Cardiac muscle cell (in vitro differentiated cells and primary cell): ENCODE results near the gene THRSP. TPM values are rescaled to one million over a fixed set of nuclear protein-coding genes. Genes with fewer than 3 reads are reported as not detected.
A peak's percentile ranks its signal among the peaks of the same experiment; 100 is the strongest.

Experiments
- DNase-seq, 2 donors: peaks; one replicate each; pipeline versions ENCODE4 v3.0.0 to v3.0.0-alpha.2; 2010 to 2017; ENCODE audit warnings: low read depth in 1 of 2, low spot score in 1 of 2
- H3K27ac ChIP-seq: fragments of 200-600 bp; sonication (generic); 2 replicates; pipeline ENCODE4 v1.5.1; 2016
- H3K27me3 ChIP-seq: fragments of 200-600 bp; sonication (generic); 2 replicates; pipeline ENCODE4 v1.6.0; 2016; ENCODE audit warnings: control low read depth
- H3K36me3 ChIP-seq: fragments of 200-600 bp; sonication (generic); 2 replicates; pipeline ENCODE4 v1.5.1; 2016; ENCODE audit warnings: control low read depth
- H3K4me1 ChIP-seq: fragments of 200-600 bp; sonication (generic); 2 replicates; pipeline ENCODE4 v1.8.1; 2017; ENCODE audit warnings: low read depth, mild to moderate bottlenecking, mixed run types
- H3K4me3 ChIP-seq: fragments of 200-600 bp; sonication (generic); 2 replicates; pipeline ENCODE4 v1.5.1; 2016; ENCODE audit warnings: mild to moderate bottlenecking
- H3K9me3 ChIP-seq: fragments of 200-600 bp; sonication (generic); 2 replicates; pipeline ENCODE4 v1.5.1; 2017; ENCODE audit warnings: low read depth, mild to moderate bottlenecking, control low read depth
- polyA plus RNA-seq: library from polyadenylated mRNA; unstranded; fragments of >200 nt; fragmentation: Nextera tagmentation; extraction: Ambion mirVana; gene quantifications from 2 replicates; pipeline ENCODE4 v1.2.1, GENCODE V29; 2016
- total RNA-seq: library from RNA; depleted of rRNA; stranded (reverse); fragments of >200 nt; gene quantifications from 2 replicates; pipeline ENCODE4 v1.2.3, GENCODE V29; 2016
- TF ChIP-seq, protein P1 (sequence below): IDR thresholded peaks from 2 replicates; pipeline ENCODE4 v1.5.1; 2012; ENCODE audit warnings: low read depth, mild to moderate bottlenecking, low read length

THRSP gene
- total and polyA plus RNA-seq, 2 experiments from 2014 or later: not detected

GRCh38 chr11:78061921-78062311 is 1.7 kb upstream of the THRSP start:
- H3K4me1 ChIP-seq: no peaks in the 10 kb centered on the region
- no peak overlapping the region for H3K27ac ChIP-seq
- no peaks in the 10 kb centered on the region for H3K27me3 ChIP-seq
- H3K36me3 ChIP-seq: no peaks in the 10 kb centered on the region
- H3K9me3 ChIP-seq: no peaks in the 10 kb centered on the region
- peak; percentile 10 to 56 for DNase-seq
- TF ChIP-seq, protein P1, sequence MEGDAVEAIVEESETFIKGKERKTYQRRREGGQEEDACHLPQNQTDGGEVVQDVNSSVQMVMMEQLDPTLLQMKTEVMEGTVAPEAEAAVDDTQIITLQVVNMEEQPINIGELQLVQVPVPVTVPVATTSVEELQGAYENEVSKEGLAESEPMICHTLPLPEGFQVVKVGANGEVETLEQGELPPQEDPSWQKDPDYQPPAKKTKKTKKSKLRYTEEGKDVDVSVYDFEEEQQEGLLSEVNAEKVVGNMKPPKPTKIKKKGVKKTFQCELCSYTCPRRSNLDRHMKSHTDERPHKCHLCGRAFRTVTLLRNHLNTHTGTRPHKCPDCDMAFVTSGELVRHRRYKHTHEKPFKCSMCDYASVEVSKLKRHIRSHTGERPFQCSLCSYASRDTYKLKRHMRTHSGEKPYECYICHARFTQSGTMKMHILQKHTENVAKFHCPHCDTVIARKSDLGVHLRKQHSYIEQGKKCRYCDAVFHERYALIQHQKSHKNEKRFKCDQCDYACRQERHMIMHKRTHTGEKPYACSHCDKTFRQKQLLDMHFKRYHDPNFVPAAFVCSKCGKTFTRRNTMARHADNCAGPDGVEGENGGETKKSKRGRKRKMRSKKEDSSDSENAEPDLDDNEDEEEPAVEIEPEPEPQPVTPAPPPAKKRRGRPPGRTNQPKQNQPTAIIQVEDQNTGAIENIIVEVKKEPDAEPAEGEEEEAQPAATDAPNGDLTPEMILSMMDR: no peak
- H3K4me3 ChIP-seq: no peak overlapping the region

DNA sequence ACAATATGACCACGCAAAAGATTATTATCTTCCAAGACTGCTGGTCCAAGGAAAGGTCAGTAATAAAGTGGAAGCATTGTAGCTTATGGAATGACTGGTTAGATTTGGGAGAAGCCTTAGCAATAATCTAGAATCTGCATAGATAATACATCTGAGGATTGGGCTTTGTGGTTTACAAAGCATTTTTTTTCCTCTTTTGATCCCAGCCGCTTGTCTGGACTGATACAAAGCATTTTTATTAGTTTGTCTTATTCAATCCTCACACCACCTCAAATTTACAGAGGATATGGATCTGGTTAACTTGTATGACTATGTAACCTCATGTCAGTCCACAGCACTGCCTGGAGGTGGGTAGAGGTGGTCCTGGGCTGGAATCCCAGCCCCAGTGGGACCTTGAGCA is 990 bp upstream of the THRSP start:
- Histone ChIP-seq H3K9me3 (no peaks in the 10 kb centered on the region), H3K27me3 (no peaks in the 10 kb centered on the region), H3K36me3 (no peaks in the 10 kb centered on the region), H3K4me3 (no peak overlapping the region), H3K27ac (no peak overlapping the region), H3K4me1 (no peaks in the 10 kb centered on the region)
- TF ChIP-seq, protein P1: no peak
- no peak for DNase-seq

DNA sequence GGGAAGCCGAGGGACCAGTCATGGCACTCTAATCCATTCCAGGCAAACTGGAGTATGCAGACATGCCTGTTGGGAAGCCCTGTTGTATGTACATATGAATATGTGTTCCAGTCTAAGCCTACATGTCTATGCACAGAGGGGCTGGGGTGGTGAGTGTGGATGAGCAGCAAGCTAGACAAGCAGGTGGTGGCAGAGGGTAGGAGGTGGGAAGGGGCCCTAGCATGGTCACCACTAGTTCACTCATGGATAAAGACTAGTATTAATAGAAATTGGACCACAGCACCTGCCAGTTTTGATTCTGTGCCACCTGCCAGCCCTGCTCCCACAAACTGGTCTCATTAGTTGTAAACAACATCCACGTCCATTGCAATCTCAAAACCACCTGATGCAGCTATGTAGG is 1.5 kb downstream of the THRSP start:
- Histone ChIP-seq H3K36me3 (peaks cover 12% of the 10 kb centered on the region), H3K4me1 (no peaks in the 10 kb centered on the region), H3K9me3 (no peaks in the 10 kb centered on the region), H3K27me3 (no peaks in the 10 kb centered on the region), H3K4me3 (no peak overlapping the region), H3K27ac (no peak overlapping the region)
- TF ChIP-seq, protein P1: no peak
- no peak for DNase-seq

DNA sequence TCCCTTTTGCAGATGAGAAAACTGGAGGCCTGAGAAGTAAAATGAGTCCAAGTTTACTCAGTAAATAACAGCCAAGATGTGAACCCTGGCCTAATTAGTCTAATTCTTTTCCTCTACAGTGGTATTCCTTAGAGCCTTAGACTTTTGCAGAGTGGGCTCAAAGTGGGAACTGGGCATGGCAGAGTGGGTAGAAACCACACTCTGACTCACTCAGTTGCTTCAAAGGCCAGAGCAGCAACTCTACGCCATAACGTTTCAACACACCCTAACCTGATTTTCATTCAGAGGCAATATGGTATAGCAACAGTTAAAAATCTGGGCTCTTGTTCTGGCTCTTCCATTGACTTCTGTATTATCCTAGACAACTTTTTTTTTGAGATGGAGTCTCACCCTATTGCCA is 2.8 kb downstream of the THRSP start:
- DNase-seq: no peak
- H3K4me3 ChIP-seq: no peak overlapping the region
- H3K4me1 ChIP-seq: no peaks in the 10 kb centered on the region
- no peaks in the 10 kb centered on the region for H3K27me3 ChIP-seq
- H3K9me3 ChIP-seq: no peaks in the 10 kb centered on the region
- no peak overlapping the region for H3K27ac ChIP-seq
- peaks cover 18% of the 10 kb centered on the region for H3K36me3 ChIP-seq
- TF ChIP-seq, protein P1: no peak

DNA sequence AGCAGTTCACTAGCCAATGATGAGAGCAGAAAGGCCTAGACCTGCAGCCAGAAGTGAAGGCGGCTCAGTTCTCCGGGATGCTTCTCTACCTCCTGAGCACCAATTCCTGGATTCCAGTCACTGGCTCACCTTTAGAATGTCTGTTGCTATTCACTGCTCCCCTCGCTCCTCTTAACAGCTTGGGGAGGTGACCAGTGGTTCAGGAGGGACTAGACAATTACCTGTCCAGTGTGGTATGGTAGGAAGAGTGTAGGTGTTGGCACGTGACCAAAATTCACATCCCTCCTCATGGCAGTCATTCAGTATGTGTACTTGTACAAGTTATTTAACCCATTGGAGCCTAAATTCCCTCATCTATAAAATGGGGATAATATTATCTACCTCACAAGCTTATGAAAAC is 4.0 kb downstream of the THRSP start:
- Histone ChIP-seq H3K27ac (no peak overlapping the region), H3K9me3 (no peaks in the 10 kb centered on the region), H3K27me3 (no peaks in the 10 kb centered on the region), H3K4me3 (no peak overlapping the region), H3K36me3 (peaks cover 22% of the 10 kb centered on the region), H3K4me1 (no peaks in the 10 kb centered on the region)
- no peak for DNase-seq
- TF ChIP-seq, protein P1: no peak

DNA sequence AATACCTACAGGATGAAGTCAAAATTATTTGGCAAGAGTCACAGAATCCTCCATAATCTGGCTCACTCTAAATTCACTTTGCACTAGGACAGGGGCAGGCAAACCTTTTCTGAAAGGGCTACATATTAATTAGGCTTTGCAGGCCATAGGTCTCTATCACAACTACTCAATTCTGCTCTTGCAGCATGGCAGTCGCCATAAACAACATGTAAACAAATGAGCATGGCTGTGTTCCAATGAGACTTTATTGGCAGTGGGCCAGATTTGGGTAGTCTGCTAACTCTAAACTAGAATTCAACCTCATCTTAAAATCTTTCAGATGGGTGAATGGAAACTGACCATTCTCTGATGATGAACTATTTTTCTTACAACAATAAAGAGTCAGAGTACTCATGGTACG is 5.8 kb downstream of the THRSP start:
- H3K4me3 ChIP-seq: no peak overlapping the region
- H3K4me1 ChIP-seq: no peaks in the 10 kb centered on the region
- TF ChIP-seq, protein P1: no peak
- H3K27ac ChIP-seq: peak overlapping the region; percentile 6
- peak in 1 of 2 donors; percentile 24 for DNase-seq
- no peaks in the 10 kb centered on the region for H3K9me3 ChIP-seq
- H3K27me3 ChIP-seq: no peaks in the 10 kb centered on the region
- H3K36me3 ChIP-seq: peaks cover 22% of the 10 kb centered on the region
